Cardiac muscle cell (in vitro differentiated cells and primary cell): ENCODE measurements around the gene DUSP14. TPM values are rescaled to one million over a fixed set of nuclear protein-coding genes. Genes with fewer than 3 reads are reported as not detected.
A peak's percentile ranks its signal among the peaks of the same experiment; 100 is the strongest.

Experiments used
- DNase-seq, 2 donors: peaks; one replicate each; pipeline versions ENCODE4 v3.0.0 to v3.0.0-alpha.2; 2010 to 2017; ENCODE audit warnings: low read depth in 1 of 2, low spot score in 1 of 2
- H3K27ac ChIP-seq: fragments of 200-600 bp; sonication (generic); 2 replicates; pipeline ENCODE4 v1.5.1; 2016
- H3K27me3 ChIP-seq: fragments of 200-600 bp; sonication (generic); 2 replicates; pipeline ENCODE4 v1.6.0; 2016; ENCODE audit warnings: control low read depth
- H3K36me3 ChIP-seq: fragments of 200-600 bp; sonication (generic); 2 replicates; pipeline ENCODE4 v1.5.1; 2016; ENCODE audit warnings: control low read depth
- H3K4me1 ChIP-seq: fragments of 200-600 bp; sonication (generic); 2 replicates; pipeline ENCODE4 v1.8.1; 2017; ENCODE audit warnings: low read depth, mild to moderate bottlenecking, mixed run types
- H3K4me3 ChIP-seq: fragments of 200-600 bp; sonication (generic); 2 replicates; pipeline ENCODE4 v1.5.1; 2016; ENCODE audit warnings: mild to moderate bottlenecking
- H3K9me3 ChIP-seq: fragments of 200-600 bp; sonication (generic); 2 replicates; pipeline ENCODE4 v1.5.1; 2017; ENCODE audit warnings: low read depth, mild to moderate bottlenecking, control low read depth
- CTCF ChIP-seq: IDR thresholded peaks from 2 replicates; pipeline ENCODE4 v1.5.1; 2012; ENCODE audit warnings: low read depth, mild to moderate bottlenecking, low read length
- polyA plus RNA-seq: library from polyadenylated mRNA; unstranded; fragments of >200 nt; fragmentation: Nextera tagmentation; extraction: Ambion mirVana; gene quantifications from 2 replicates; pipeline ENCODE4 v1.2.1, GENCODE V29; 2016
- total RNA-seq: library from RNA; depleted of rRNA; stranded (reverse); fragments of >200 nt; gene quantifications from 2 replicates; pipeline ENCODE4 v1.2.3, GENCODE V29; 2016

DUSP14 gene
- total and polyA plus RNA-seq, 2 experiments from 2014 or later: 23.0 to 29.7 TPM

- peaks cover 21% of the 10 kb centered on the region for H3K36me3 ChIP-seq
- H3K9me3 ChIP-seq: no peaks in the 10 kb centered on the region
- H3K4me1 ChIP-seq: peaks cover 7% of the 10 kb centered on the region
- no peak for TF ChIP-seq CTCF
- H3K27me3 ChIP-seq: no peaks in the 10 kb centered on the region
- H3K27ac ChIP-seq: no peak overlapping the region
- no peak overlapping the region for H3K4me3 ChIP-seq
- peak in 1 of 2 donors; percentile 84 for DNase-seq
Measured at GRCh38 chr17:37478187-37478586, 11.5 kb upstream of the DUSP14 start.

GRCh38 chr17:37479025-37479424 is 10.7 kb upstream of the DUSP14 start:
- H3K27ac ChIP-seq: no peak overlapping the region
- peaks cover 12% of the 10 kb centered on the region for H3K4me1 ChIP-seq
- peaks cover 19% of the 10 kb centered on the region for H3K36me3 ChIP-seq
- DNase-seq: no peak
- H3K4me3 ChIP-seq: no peak overlapping the region
- no peak for TF ChIP-seq CTCF
- H3K27me3 ChIP-seq: no peaks in the 10 kb centered on the region
- H3K9me3 ChIP-seq: no peaks in the 10 kb centered on the region

- Histone ChIP-seq H3K27me3 (no peaks in the 10 kb centered on the region), H3K27ac (no peak overlapping the region), H3K4me3 (no peak overlapping the region), H3K36me3 (peaks cover 11% of the 10 kb centered on the region), H3K4me1 (peaks cover 12% of the 10 kb centered on the region), H3K9me3 (no peaks in the 10 kb centered on the region)
- TF ChIP-seq CTCF: no peak
- no peak for DNase-seq
Measured at GRCh38 chr17:37480427-37480826, 9.3 kb upstream of the DUSP14 start.

GRCh38 chr17:37481001-37481665 is 8.6 kb upstream of the DUSP14 start:
- Histone ChIP-seq H3K4me3 (no peak overlapping the region), H3K9me3 (no peaks in the 10 kb centered on the region), H3K27me3 (no peaks in the 10 kb centered on the region), H3K27ac (peak overlapping the region; percentile 52), H3K36me3 (peaks cover 11% of the 10 kb centered on the region), H3K4me1 (peaks cover 12% of the 10 kb centered on the region)
- no peak for DNase-seq
- no peak for TF ChIP-seq CTCF

DNA sequence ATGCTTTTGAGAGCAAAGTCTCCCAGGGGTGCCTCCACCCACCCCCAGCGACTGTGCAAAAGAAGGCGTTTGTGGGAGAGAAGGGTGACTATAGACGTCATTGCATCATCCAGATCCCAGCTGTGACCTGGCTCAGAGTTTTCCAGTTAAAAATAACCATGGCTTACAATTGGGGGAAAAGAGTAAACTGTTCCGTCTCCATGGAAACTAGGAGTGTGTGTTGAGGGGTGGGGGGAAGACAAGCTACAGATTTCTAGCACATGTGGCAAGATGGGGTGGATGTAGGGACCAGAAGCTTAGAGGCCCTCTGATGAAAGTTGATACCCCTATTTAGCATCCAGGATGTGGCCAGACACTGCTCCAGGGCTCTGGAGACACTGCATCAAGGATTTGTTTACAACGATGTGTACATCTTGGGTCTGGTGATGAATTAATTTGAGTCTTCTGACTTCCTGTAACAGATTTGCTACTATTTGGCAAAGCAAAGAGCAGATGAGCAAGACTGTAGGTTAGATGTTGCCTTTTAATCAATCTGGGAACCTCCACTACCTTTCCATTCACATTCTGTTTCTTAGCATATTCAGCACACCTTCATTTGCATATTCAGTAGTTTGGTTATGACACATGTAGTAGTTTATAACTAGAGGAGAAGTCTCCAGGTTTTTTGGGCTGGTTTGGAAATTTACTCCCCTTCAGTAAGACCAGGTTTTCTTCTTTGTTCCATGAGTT is 6.2 kb upstream of the DUSP14 start:
- peak in 1 of 2 donors; percentile 86 for DNase-seq
- peaks cover 14% of the 10 kb centered on the region for H3K4me1 ChIP-seq
- peaks cover 3% of the 10 kb centered on the region for H3K27me3 ChIP-seq
- H3K27ac ChIP-seq: peak overlapping the region; percentile 17
- H3K4me3 ChIP-seq: no peak overlapping the region
- H3K36me3 ChIP-seq: peaks cover 3% of the 10 kb centered on the region
- no peaks in the 10 kb centered on the region for H3K9me3 ChIP-seq
- TF ChIP-seq CTCF: no peak
